Activated B cell treated with CpG ODN at 0.5 μM for 24 hours (primary cell): ENCODE measurements around the gene WFDC5. TPM values are rescaled to one million over a fixed set of nuclear protein-coding genes. Genes with fewer than 3 reads are reported as not detected.

Experiments used
- ATAC-seq: fragments of 200-7000 bp; cut with Tn5 transposase; one replicate; pipeline ENCODE4 v1.10.0; 2021; ENCODE audit warnings: low read depth, mild to moderate bottlenecking, moderate library complexity
- CTCF ChIA-PET: fragments of 350-600 bp; sonication (Branson Sonifier 250); formaldehyde crosslinking; loops from one replicate; lab custom pipeline; 2021; ENCODE audit warnings: antibody characterized with exemption; lab: Charles Lee
- POLR2A ChIA-PET: fragments of 350-600 bp; sonication (Branson Sonifier 250); formaldehyde crosslinking; loops from one replicate; lab custom pipeline; 2021; ENCODE audit warnings: antibody characterized with exemption; lab: Charles Lee
- DNase-seq: peaks from one replicate; pipeline ENCODE4 v3.0.0; 2022
- H3K27ac Mint-ChIP-seq: one replicate; pipeline ENCODE4 v1.8.0; 2020; ENCODE audit warnings: mixed read lengths
- H3K27me3 Mint-ChIP-seq: one replicate; pipeline ENCODE4 v1.8.0; 2021; ENCODE audit warnings: mixed read lengths
- H3K36me3 Mint-ChIP-seq: one replicate; pipeline ENCODE4 v1.8.0; 2021; ENCODE audit warnings: low read depth, mixed read lengths
- H3K4me1 Mint-ChIP-seq: one replicate; pipeline ENCODE4 v1.8.0; 2021; ENCODE audit warnings: mixed read lengths
- H3K4me3 Mint-ChIP-seq: one replicate; pipeline ENCODE4 v1.8.0; 2020; ENCODE audit warnings: mild to moderate bottlenecking, mixed read lengths
- H3K9me3 Mint-ChIP-seq: one replicate; pipeline ENCODE4 v1.8.0; 2020; ENCODE audit warnings: mixed read lengths
- intact Hi-C: fragments of 100-400 bp; cut with micrococcal nuclease; formaldehyde crosslinking; loops from one replicate; pipeline ENCODE4 v1.15.1; 2024
- total RNA-seq: library from RNA; stranded (reverse); gene quantifications from 2 replicates; pipeline ENCODE4 v1.2.3, GENCODE V29; 2022
- TF ChIP-seq, protein P1 (sequence below): fragments of 200-600 bp; IDR thresholded peaks from one replicate; pipeline ENCODE4 v1.8.0; 2022; ENCODE audit warnings: antibody characterized with exemption, mild to moderate bottlenecking

Gene WFDC5
- total RNA-seq, 1 donor from 2014 or later: not detected

DNA sequence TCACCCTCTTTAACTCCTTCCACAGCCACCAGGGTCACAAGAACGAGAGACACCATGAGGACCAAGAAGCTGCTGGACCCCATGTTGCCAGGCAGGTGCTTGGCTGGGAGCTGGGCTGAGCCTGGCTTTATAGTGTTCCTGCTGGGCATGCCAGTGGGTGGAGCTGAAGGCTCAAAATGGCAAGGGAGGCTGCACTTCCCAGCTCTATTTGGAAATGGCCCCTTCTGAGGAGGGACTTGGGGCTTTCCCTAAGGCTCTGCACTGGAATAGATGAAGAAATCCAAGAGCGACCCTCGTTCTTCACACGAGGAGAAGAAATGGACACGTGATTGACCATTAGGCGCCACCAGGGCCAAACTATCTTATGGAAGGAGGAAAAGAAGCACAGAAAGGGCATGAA is 9.4 kb upstream of the WFDC5 start, which contains the start of gene WFDC12:
Gene WFDC12, minus strand, starts transcription at position 101 of the 400 bp plus-strand sequence. Its CDS starts 18 bp downstream, at position 83.
- Mint-ChIP-seq H3K4me3 (no peak within 1 kb of the TSS), H3K36me3 (no peaks in the 10 kb centered on the region), H3K4me1 (no peaks in the 10 kb centered on the region), H3K9me3 (no peaks in the 10 kb centered on the region), H3K27me3 (peaks cover 31% of the 10 kb centered on the region), H3K27ac (no peak within 1 kb of the TSS)
- POLR2A ChIA-PET: no interaction called here
- intact Hi-C loops: no loop called here
- DNase-seq: no peak
- CTCF ChIA-PET: no interaction called here
- TF ChIP-seq, protein P1, sequence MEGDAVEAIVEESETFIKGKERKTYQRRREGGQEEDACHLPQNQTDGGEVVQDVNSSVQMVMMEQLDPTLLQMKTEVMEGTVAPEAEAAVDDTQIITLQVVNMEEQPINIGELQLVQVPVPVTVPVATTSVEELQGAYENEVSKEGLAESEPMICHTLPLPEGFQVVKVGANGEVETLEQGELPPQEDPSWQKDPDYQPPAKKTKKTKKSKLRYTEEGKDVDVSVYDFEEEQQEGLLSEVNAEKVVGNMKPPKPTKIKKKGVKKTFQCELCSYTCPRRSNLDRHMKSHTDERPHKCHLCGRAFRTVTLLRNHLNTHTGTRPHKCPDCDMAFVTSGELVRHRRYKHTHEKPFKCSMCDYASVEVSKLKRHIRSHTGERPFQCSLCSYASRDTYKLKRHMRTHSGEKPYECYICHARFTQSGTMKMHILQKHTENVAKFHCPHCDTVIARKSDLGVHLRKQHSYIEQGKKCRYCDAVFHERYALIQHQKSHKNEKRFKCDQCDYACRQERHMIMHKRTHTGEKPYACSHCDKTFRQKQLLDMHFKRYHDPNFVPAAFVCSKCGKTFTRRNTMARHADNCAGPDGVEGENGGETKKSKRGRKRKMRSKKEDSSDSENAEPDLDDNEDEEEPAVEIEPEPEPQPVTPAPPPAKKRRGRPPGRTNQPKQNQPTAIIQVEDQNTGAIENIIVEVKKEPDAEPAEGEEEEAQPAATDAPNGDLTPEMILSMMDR: no peak
- ATAC-seq: no peak

DNA sequence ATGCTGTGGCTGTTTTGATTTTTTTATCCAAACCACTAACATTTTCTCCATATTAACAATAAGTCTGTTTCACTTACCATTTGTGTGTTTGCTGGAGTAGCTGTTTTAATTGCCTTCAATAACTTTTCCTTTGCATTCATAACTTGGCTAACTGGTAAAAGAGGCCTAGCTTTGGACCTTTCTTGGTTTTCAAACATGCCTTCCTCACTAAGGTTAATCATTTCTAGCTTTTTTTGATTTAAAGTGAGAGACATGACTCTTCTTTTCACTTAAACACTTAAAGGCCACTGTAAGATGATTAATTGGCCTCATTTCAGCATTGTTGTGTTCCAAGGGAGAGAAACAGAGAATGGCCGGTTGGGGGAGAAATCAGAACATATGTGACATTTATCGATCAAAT is 6.4 kb upstream of the WFDC5 start:
- intact Hi-C loops: no loop called here
- POLR2A ChIA-PET: no interaction called here
- Mint-ChIP-seq H3K9me3 (no peaks in the 10 kb centered on the region), H3K4me3 (no peak overlapping the region), H3K4me1 (no peaks in the 10 kb centered on the region), H3K36me3 (no peaks in the 10 kb centered on the region), H3K27ac (no peak overlapping the region), H3K27me3 (peaks cover 33% of the 10 kb centered on the region)
- no peak for ATAC-seq
- TF ChIP-seq, protein P1: no peak
- no peak for DNase-seq
- CTCF ChIA-PET: interaction anchor here (1.4 kb wide), 2 partner anchors 11 to 78 kb away, joined by 3 to 4 read pairs; no protein-coding TSS in a partner anchor

DNA sequence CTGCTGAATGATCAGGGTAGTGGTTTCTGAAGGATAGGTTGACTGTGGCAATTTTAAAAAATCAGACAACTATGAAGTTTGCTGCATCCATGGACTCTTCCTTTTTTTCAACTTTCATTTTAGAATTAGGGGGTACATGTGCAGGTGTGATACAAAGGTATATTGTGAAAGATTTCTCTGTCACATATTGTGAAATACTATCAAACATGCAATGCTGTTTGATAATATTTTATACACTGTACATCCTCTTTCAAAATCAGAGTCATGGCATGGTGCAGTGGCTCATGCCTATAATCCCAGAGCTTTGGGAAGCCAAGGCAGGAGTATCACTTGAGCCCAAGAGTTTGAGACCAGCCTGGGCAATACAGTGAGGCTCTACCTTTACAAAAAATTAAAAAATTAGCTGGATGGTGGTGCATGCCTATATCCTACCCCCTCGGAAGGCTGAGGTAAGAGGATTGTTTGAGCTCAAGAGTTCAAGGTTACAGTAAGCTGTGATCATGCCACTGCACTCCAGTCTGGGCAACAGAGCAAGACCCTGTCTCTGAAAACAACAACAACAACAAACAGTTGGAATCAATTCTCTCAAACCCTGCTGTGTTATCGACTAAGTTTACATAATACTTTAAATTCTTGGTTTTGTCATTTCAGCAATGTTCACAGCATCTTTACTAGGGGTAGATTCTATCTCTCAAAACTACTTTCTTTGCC is 4.7 kb upstream of the WFDC5 start:
- CTCF ChIA-PET: interaction anchor here (1.4 kb wide), 2 partner anchors 9 to 76 kb away, joined by 3 to 4 read pairs; no protein-coding TSS in a partner anchor

DNA sequence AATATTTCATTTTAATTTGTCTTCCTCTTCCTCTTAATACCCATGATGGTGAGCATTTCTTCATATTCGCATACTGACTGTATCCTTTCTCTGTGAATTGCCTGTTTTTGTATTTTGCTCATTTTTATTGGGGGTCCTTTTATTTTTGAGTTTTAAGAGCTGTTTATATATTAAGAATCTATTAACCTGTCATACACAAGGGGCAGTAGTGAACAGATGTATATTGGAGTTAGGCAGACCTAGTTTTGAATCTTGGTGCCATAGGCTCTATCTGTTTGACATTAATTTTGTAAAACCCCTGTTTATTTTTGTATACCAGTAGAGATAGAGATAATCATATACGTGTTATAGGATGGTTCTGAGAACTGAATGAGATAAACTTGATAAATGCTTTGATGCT is 3.1 kb upstream of the WFDC5 start:
- ATAC-seq (no peak), DNase-seq (no peak)
- TF ChIP-seq, protein P1: no peak
- ChIA-PET POLR2A (no interaction called here), CTCF (no interaction called here)
- Mint-ChIP-seq H3K4me1 (no peaks in the 10 kb centered on the region), H3K27ac (no peak overlapping the region), H3K36me3 (no peaks in the 10 kb centered on the region), H3K4me3 (no peak overlapping the region), H3K9me3 (no peaks in the 10 kb centered on the region), H3K27me3 (peaks cover 26% of the 10 kb centered on the region)
- intact Hi-C loops: no loop called here

More for the DNA sequence above, 4.7 kb upstream of the WFDC5 start:
- intact Hi-C loops: no loop called here
- no peaks in the 10 kb centered on the region for H3K9me3 Mint-ChIP-seq
- TF ChIP-seq, protein P1: no peak
- no peaks in the 10 kb centered on the region for H3K4me1 Mint-ChIP-seq
- POLR2A ChIA-PET: no interaction called here
- ATAC-seq (no peak), DNase-seq (no peak)
- no peaks in the 10 kb centered on the region for H3K36me3 Mint-ChIP-seq
- peaks cover 34% of the 10 kb centered on the region for H3K27me3 Mint-ChIP-seq
- H3K4me3 Mint-ChIP-seq: no peak overlapping the region
- H3K27ac Mint-ChIP-seq: no peak overlapping the region

DNA sequence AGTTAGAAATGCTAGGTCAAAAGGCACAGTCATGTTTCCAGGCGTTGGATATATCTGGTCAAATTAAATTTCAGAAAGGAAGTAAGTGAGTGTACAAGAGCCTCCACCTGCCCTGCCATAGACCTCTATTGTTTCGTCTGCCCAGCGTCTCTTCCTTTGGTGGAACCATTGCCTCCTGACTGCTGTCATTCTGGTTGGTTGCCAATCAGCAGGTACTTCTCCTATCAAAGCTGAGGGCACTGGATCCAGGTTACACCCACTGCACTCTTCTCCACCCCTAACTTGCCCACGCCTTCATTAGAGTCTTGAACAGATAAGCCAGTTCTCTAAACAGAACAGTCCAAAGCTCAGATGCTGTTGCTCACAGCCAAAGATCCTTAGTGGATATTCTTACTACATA is 2.6 kb upstream of the WFDC5 start:
- POLR2A ChIA-PET: no interaction called here
- no peaks in the 10 kb centered on the region for H3K36me3 Mint-ChIP-seq
- CTCF ChIA-PET: no interaction called here
- H3K27ac Mint-ChIP-seq: no peak overlapping the region
- intact Hi-C loops: no loop called here
- H3K9me3 Mint-ChIP-seq: no peaks in the 10 kb centered on the region
- no peak for ATAC-seq
- H3K4me1 Mint-ChIP-seq: no peaks in the 10 kb centered on the region
- TF ChIP-seq, protein P1: no peak
- peaks cover 24% of the 10 kb centered on the region for H3K27me3 Mint-ChIP-seq
- no peak for DNase-seq
- no peak overlapping the region for H3K4me3 Mint-ChIP-seq
